ENCODE results near the gene KCNH6. TPM values are rescaled to one million over a fixed set of nuclear protein-coding genes. Genes with fewer than 3 reads are reported as not detected.

The KCNH6 gene
- total RNA-seq, 4 donors from 2014 or later: 0.08 to 0.29 TPM; not detected in 2

GRCh38 chr17:63530557-63531021, 7.4 kb downstream of the KCNH6 start:
- 78 to 90% methylated on average over 3 of the region's 3 CpGs for WGBS, 2 donors
- DNase-seq (ENCODE audit: low spot score in 2 of 2): no peak
- TF ChIP-seq, protein P1, sequence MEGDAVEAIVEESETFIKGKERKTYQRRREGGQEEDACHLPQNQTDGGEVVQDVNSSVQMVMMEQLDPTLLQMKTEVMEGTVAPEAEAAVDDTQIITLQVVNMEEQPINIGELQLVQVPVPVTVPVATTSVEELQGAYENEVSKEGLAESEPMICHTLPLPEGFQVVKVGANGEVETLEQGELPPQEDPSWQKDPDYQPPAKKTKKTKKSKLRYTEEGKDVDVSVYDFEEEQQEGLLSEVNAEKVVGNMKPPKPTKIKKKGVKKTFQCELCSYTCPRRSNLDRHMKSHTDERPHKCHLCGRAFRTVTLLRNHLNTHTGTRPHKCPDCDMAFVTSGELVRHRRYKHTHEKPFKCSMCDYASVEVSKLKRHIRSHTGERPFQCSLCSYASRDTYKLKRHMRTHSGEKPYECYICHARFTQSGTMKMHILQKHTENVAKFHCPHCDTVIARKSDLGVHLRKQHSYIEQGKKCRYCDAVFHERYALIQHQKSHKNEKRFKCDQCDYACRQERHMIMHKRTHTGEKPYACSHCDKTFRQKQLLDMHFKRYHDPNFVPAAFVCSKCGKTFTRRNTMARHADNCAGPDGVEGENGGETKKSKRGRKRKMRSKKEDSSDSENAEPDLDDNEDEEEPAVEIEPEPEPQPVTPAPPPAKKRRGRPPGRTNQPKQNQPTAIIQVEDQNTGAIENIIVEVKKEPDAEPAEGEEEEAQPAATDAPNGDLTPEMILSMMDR (IDR thresholded peaks at IDR 0.05): no peak
- no peak for TF ChIP-seq POLR2A (IDR thresholded peaks at IDR 0.05)
- H3K4me3 ChIP-seq (ENCODE audit: low read depth, poor library complexity, severe bottlenecking): no peak overlapping the region
- intact Hi-C loops (cut with DNase I; ENCODE audit: low total_unique reads): no loop called here

GRCh38 chr17:63531022-63531965, 8.1 kb downstream of the KCNH6 start:
- no peak overlapping the region for H3K4me3 ChIP-seq (ENCODE audit: low read depth, poor library complexity, severe bottlenecking)
- TF ChIP-seq, protein P1 (IDR thresholded peaks at IDR 0.05): no peak
- TF ChIP-seq POLR2A (IDR thresholded peaks at IDR 0.05): no peak
- intact Hi-C loops (cut with DNase I; ENCODE audit: low total_unique reads): no loop called here
- DNase-seq (ENCODE audit: low spot score in 2 of 2): no peak
- 82 to 88% methylated on average over 9 to 10 of the region's 10 CpGs for WGBS, 2 donors

GRCh38 chr17:63533433-63534077, 10.4 kb downstream of the KCNH6 start:
- intact Hi-C loops (cut with DNase I; ENCODE audit: low total_unique reads): no loop called here
- 84 to 89% methylated on average over 20 of the region's 20 CpGs for WGBS, 2 donors
- no peak for TF ChIP-seq POLR2A (IDR thresholded peaks at IDR 0.05)
- TF ChIP-seq, protein P1 (IDR thresholded peaks at IDR 0.05): no peak
- H3K4me3 ChIP-seq (ENCODE audit: low read depth, poor library complexity, severe bottlenecking): no peak overlapping the region
- DNase-seq (ENCODE audit: low spot score in 2 of 2): no peak

DNA sequence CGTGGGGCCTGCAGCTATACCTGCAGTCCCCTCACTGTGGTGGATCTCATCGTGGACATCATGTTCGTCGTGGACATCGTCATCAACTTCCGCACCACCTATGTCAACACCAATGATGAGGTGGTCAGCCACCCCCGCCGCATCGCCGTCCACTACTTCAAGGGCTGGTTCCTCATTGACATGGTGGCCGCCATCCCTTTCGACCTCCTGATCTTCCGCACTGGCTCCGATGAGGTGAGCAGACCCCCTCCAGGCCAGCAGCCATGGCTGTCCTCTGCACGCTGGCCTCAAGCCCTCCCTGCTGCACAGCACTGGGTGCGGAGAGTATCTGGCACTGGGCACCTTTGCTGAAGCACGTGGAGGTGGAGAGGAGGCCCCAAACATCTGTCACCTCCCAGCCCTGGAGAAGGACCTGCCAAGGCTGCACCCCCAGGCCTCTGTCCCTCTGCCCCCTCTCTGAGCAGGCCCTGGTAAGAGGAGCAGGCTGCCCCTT, 11.0 kb downstream of the KCNH6 start:
- no peak overlapping the region for H3K4me3 ChIP-seq (ENCODE audit: low read depth, poor library complexity, severe bottlenecking)
- intact Hi-C loops (cut with DNase I; ENCODE audit: low total_unique reads): no loop called here
- no peak for DNase-seq (ENCODE audit: low spot score in 2 of 2)
- TF ChIP-seq POLR2A (IDR thresholded peaks at IDR 0.05): no peak
- TF ChIP-seq, protein P1 (IDR thresholded peaks at IDR 0.05): no peak
- 92% methylated on average over 16 to 17 of the region's 17 CpGs for WGBS, 2 donors

DNA sequence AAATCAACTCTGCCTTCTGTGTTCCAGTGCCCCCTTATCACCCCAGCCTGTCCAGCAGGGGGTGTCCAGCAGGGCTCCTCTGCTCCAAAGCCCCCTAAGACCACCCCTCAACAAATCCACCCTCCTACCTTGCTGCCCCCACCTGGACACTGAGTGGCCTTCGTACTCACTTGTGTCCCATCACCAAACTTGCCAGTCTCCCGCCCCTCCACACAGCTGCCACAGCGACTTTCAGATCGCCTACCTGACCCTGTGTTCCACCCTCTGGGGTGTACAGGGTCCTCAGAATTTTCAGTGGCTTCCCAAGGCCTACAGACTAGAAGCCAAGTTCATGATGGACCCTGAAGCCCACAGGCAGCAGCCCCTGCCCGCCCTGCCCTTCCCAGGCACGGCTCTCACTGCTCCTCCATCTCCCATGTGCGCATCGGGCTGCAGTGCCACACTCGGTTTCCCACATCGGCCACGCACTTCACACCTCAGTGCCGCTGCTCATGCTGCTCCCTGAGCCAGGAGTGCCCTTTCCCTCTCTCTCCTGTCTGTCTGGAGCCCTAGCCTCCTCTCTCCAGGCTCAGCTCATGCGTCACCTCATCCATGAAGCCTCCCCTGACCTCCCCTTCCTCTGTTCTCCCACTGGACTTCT, 11.8 kb downstream of the KCNH6 start:
- no peak for DNase-seq (ENCODE audit: low spot score in 2 of 2)
- 83 to 85% methylated on average over 13 of the region's 13 CpGs for WGBS, 2 donors
- intact Hi-C loops (cut with DNase I; ENCODE audit: low total_unique reads): no loop called here

More for the DNA sequence above, 11.8 kb downstream of the KCNH6 start:
- TF ChIP-seq, protein P1 (IDR thresholded peaks at IDR 0.05): no peak
- TF ChIP-seq POLR2A (IDR thresholded peaks at IDR 0.05): no peak
- no peak overlapping the region for H3K4me3 ChIP-seq (ENCODE audit: low read depth, poor library complexity, severe bottlenecking)

All from lower leg skin (tissue), 4 donors.